NCI-H1048 (cell line): Measurements from ENCODE around the gene DYNLT3.

Experiments used
- DNase-seq: peaks from one replicate; lab custom pipeline; 2025; lab: John Stamatoyannopoulos, UW

The DYNLT3 gene

GRCh38 chrX:37846934-37847732 lies at the start of gene DYNLT3:
Gene DYNLT3, minus strand, starts transcription at chrX:37847571. Its CDS starts 61 bp downstream, at chrX:37847510.
- DNase-seq, result no peak

GRCh38 chrX:37896511-37896890 lies 49.1 kb upstream of the DYNLT3 start:
- DNase-seq, result no peak

GRCh38 chrX:37895795-37896510 lies 48.6 kb upstream of the DYNLT3 start:
- no peak for DNase-seq

- DNase-seq, result no peak
Observed at GRCh38 chrX:37894725-37895124, 47.4 kb upstream of the DYNLT3 start.

GRCh38 chrX:37888010-37888409 lies 40.6 kb upstream of the DYNLT3 start:
- no peak for DNase-seq

- no peak for DNase-seq
Observed at GRCh38 chrX:37887347-37887746, 40.0 kb upstream of the DYNLT3 start.

- no peak for DNase-seq
Observed at GRCh38 chrX:37883196-37883595, 35.8 kb upstream of the DYNLT3 start.

- DNase-seq, result no peak
Observed at GRCh38 chrX:37879692-37880091, 32.3 kb upstream of the DYNLT3 start.

GRCh38 chrX:37876716-37877115 lies 29.3 kb upstream of the DYNLT3 start:
- DNase-seq, result no peak

- no peak for DNase-seq
Observed at GRCh38 chrX:37875675-37876074, 28.3 kb upstream of the DYNLT3 start.

GRCh38 chrX:37873220-37873619 lies 25.8 kb upstream of the DYNLT3 start:
- no peak for DNase-seq

- DNase-seq, result no peak
Observed at GRCh38 chrX:37872303-37872655, 24.9 kb upstream of the DYNLT3 start.

- no peak for DNase-seq
Observed at GRCh38 chrX:37871626-37872302, 24.4 kb upstream of the DYNLT3 start.

- no peak for DNase-seq
Observed at GRCh38 chrX:37867536-37868153, 20.3 kb upstream of the DYNLT3 start.

- DNase-seq, result no peak
Observed at GRCh38 chrX:37863728-37864127, 16.4 kb upstream of the DYNLT3 start.

- DNase-seq, result no peak
Observed at GRCh38 chrX:37862851-37863250, 15.5 kb upstream of the DYNLT3 start.

GRCh38 chrX:37860721-37861120 lies 13.3 kb upstream of the DYNLT3 start:
- DNase-seq, result no peak

GRCh38 chrX:37854748-37855147 lies 7.4 kb upstream of the DYNLT3 start:
- DNase-seq, result no peak

GRCh38 chrX:37854148-37854547 lies 6.8 kb upstream of the DYNLT3 start:
- no peak for DNase-seq

GRCh38 chrX:37847733-37848197 lies 394 bp upstream of the DYNLT3 start:
- DNase-seq, result no peak

- DNase-seq, result no peak
Observed at GRCh38 chrX:37846558-37846933, 825 bp downstream of the DYNLT3 start.

- no peak for DNase-seq
Observed at GRCh38 chrX:37846141-37846540, 1.2 kb downstream of the DYNLT3 start.

GRCh38 chrX:37844622-37845021 lies 2.7 kb downstream of the DYNLT3 start:
- no peak for DNase-seq
